ENCODE results near the gene KIF11.
A peak's percentile ranks its signal among the peaks of the same experiment; 100 is the strongest.
"Not testable (repeated sequence)": the region's sequence is repeated elsewhere in the genome, so short reads cannot be mapped to it uniquely, and the experiment has no call there.

The KIF11 gene

DNA sequence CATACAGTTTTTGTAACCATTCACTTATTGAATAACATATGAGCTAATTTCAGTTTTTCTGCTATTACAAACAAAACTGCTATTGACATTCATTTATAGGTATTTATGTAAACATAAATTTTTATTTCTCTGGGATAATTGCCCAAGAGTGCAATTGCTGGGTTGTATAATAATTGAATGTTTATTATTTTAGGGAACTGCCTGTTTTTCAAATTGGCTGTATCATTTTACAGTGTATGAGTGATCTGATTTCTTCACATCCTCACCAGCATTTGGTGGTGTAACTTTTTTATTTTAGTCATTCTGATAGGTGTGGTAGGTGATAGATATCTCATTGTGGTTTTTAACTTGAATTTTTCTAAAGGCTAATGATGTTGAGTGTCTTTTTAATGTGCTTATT is 26.4 kb downstream of the KIF11 start:
- DNase-seq (ENCODE audit: low read depth): peak; percentile 15
- H3K4me3 ChIP-seq (ENCODE audit: low read depth, low read length): no peak overlapping the region
- TF ChIP-seq, protein P1, sequence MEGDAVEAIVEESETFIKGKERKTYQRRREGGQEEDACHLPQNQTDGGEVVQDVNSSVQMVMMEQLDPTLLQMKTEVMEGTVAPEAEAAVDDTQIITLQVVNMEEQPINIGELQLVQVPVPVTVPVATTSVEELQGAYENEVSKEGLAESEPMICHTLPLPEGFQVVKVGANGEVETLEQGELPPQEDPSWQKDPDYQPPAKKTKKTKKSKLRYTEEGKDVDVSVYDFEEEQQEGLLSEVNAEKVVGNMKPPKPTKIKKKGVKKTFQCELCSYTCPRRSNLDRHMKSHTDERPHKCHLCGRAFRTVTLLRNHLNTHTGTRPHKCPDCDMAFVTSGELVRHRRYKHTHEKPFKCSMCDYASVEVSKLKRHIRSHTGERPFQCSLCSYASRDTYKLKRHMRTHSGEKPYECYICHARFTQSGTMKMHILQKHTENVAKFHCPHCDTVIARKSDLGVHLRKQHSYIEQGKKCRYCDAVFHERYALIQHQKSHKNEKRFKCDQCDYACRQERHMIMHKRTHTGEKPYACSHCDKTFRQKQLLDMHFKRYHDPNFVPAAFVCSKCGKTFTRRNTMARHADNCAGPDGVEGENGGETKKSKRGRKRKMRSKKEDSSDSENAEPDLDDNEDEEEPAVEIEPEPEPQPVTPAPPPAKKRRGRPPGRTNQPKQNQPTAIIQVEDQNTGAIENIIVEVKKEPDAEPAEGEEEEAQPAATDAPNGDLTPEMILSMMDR (IDR thresholded peaks at IDR 0.05; ENCODE audit: control insufficient read depth, extremely low read depth, insufficient read depth): no peak

- no peak overlapping the region for H3K4me3 ChIP-seq (ENCODE audit: low read depth, low read length)
- no peak for DNase-seq (ENCODE audit: low read depth)
- TF ChIP-seq, protein P1 (IDR thresholded peaks at IDR 0.05; ENCODE audit: control insufficient read depth, extremely low read depth, insufficient read depth): 0 out of 2 replicates have a peak, but pooled peaks have one; percentile 9
Measured at GRCh38 chr10:92627845-92628480, 35.0 kb downstream of the KIF11 start.

DNA sequence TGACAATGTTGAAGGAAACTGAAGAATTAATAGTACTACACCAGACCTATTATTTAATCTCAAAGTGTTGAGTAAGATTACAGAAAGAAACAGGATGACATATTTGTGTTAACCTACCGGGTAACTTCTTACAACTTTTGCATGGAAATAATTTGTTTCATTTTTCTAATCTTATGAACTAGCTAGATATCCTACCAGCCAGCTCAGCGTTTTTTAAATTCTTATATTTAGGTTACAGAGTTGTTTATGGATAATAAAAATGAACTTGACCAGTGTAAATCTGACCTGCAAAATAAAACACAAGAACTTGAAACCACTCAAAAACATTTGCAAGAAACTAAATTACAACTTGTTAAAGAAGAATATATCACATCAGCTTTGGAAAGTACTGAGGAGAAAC is 37.0 kb downstream of the KIF11 start:
- no peak for DNase-seq (ENCODE audit: low read depth)
- TF ChIP-seq, protein P1 (IDR thresholded peaks at IDR 0.05; ENCODE audit: control insufficient read depth, extremely low read depth, insufficient read depth): no peak
- H3K4me3 ChIP-seq (ENCODE audit: low read depth, low read length): no peak overlapping the region

DNA sequence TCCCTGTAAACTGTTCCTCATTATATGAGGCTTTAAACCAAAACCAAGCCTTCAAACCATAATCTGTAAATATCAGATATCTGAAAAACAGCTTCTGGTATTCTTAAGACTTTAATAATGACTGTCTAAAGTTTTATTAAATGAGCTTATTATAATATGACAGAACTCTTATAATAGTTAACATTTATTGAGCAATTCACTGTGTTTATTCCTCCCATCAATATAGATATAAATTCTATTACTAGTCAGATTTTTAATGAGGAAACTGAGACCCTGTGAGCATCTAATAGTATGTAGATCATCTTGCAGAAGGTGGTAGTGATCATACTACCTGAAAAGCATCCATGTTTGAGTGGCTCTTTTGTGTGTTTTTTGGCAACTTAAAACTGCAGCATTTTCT is 45.1 kb downstream of the KIF11 start:
- TF ChIP-seq, protein P1 (IDR thresholded peaks at IDR 0.05; ENCODE audit: control insufficient read depth, extremely low read depth, insufficient read depth): no peak
- no peak overlapping the region for H3K4me3 ChIP-seq (ENCODE audit: low read depth, low read length)

DNA sequence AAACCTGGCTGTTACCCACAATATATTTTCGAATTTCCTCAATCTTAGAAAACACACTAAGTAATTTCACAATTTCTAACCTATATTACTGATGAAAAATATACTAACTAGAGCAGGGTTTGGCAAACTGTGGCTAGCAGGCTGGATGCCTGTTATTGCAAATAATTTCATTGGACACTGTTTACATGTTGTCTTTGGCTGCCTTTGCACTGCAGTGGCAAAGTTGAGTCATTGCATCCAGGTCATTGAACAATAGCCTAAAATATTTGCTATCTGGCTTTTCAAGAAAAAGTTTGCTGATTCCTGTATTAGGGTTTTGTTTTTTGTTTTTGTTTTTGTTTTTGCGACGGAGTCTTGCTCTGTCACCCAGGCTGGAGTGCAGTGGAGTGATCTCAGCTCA is 47.2 kb downstream of the KIF11 start:
- H3K4me3 ChIP-seq (ENCODE audit: low read depth, low read length): no peak overlapping the region
- TF ChIP-seq, protein P1 (IDR thresholded peaks at IDR 0.05; ENCODE audit: control insufficient read depth, extremely low read depth, insufficient read depth): peak; percentile 32; the same call in 1 of the 2 replicates
- DNase-seq (ENCODE audit: low read depth): peak; percentile 15

More for the DNA sequence above, 45.1 kb downstream of the KIF11 start:
- no peak for DNase-seq (ENCODE audit: low read depth)

DNA sequence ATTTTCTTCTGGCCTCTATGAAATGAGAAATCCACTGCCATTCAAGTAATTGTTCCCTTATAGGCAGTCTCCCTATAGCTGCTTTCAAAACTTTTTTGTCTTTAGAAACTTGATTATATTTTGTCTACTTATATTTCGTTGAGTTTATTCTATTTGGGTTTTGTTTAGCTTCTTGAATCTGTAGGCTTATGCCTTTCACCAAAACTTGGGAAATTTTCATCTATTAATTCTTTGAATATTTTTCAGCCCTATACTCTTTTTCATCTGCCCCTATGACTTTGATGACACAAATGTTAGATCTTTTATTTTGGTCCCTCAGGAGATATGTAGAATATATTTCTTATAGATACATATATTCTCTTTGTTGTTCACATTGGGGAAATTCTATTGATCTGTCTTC is 48.6 kb downstream of the KIF11 start:
- TF ChIP-seq, protein P1 (IDR thresholded peaks at IDR 0.05; ENCODE audit: control insufficient read depth, extremely low read depth, insufficient read depth): no peak
- DNase-seq (ENCODE audit: low read depth): no peak
- no peak overlapping the region for H3K4me3 ChIP-seq (ENCODE audit: low read depth, low read length)

GRCh38 chr10:92644921-92645320 is 52.0 kb downstream of the KIF11 start:
- DNase-seq (ENCODE audit: low read depth): no peak
- no peak overlapping the region for H3K4me3 ChIP-seq (ENCODE audit: low read depth, low read length)
- TF ChIP-seq, protein P1 (IDR thresholded peaks at IDR 0.05; ENCODE audit: control insufficient read depth, extremely low read depth, insufficient read depth): no peak

- not testable (repeated sequence) for DNase-seq (ENCODE audit: low read depth); H3K4me3 ChIP-seq (ENCODE audit: low read depth, low read length)
Measured at GRCh38 chr10:92650864-92651263, 57.9 kb downstream of the KIF11 start.

Measured in LNCaP clone FGC (cell line).